B cell (primary cell): ENCODE results near the gene KRT9.

ENCODE experiments used
- EZH2 ChIP-seq: IDR thresholded peaks from 2 replicates; pipeline ENCODE4 v1.6.1; 2012; ENCODE audit warnings: borderline replicate concordance, low read depth, mild to moderate bottlenecking, moderate library complexity, low read length; ENCODE audit not compliant: insufficient read depth, poor library complexity, severe bottlenecking
- TF ChIP-seq, protein P1 (sequence below): fragments of 200-600 bp; IDR thresholded peaks from one replicate; pipeline ENCODE4 v1.8.0; 2022; ENCODE audit warnings: antibody characterized with exemption, mild to moderate bottlenecking

GRCh38 chr17:41518789-41519449 is 52.9 kb downstream of the KRT9 start, which contains the start of gene KRT15:
- no peak for TF ChIP-seq EZH2
- TF ChIP-seq, protein P1, sequence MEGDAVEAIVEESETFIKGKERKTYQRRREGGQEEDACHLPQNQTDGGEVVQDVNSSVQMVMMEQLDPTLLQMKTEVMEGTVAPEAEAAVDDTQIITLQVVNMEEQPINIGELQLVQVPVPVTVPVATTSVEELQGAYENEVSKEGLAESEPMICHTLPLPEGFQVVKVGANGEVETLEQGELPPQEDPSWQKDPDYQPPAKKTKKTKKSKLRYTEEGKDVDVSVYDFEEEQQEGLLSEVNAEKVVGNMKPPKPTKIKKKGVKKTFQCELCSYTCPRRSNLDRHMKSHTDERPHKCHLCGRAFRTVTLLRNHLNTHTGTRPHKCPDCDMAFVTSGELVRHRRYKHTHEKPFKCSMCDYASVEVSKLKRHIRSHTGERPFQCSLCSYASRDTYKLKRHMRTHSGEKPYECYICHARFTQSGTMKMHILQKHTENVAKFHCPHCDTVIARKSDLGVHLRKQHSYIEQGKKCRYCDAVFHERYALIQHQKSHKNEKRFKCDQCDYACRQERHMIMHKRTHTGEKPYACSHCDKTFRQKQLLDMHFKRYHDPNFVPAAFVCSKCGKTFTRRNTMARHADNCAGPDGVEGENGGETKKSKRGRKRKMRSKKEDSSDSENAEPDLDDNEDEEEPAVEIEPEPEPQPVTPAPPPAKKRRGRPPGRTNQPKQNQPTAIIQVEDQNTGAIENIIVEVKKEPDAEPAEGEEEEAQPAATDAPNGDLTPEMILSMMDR, result no peak
